Calu3 (cell line): ENCODE results near the gene ANKRD61. TPM values are rescaled to one million over a fixed set of nuclear protein-coding genes. Genes with fewer than 3 reads are reported as not detected.
"Not testable (repeated sequence)": the region's sequence is repeated elsewhere in the genome, so short reads cannot be mapped to it uniquely, and the experiment has no call there.

Experiments
- Bru-seq: library from RNA; stranded (reverse); fragments of 400-500 nt; gene quantifications from one replicate; lab custom pipeline; 2021; lab: Mats Ljungman, UMichigan
- BruChase-seq, 2 experiments: library from RNA; stranded (reverse); fragments of 400-500 nt; gene quantifications; one replicate each; lab custom pipeline; 2021; lab: Mats Ljungman, UMichigan
- BruUV-seq: library from RNA; stranded (reverse); fragments of 400-500 nt; replicated peaks from 2 replicates; lab custom pipeline; 2021; lab: Mats Ljungman, UMichigan
- CTCF ChIA-PET: fragments of 300-600 bp; sonication (Branson Sonifier 250); formaldehyde crosslinking; loops from one replicate; lab custom pipeline; 2022; ENCODE audit warnings: antibody characterized with exemption; lab: Charles Lee
- DNase-seq: peaks from one replicate; pipeline ENCODE4 v3.0.0; 2022
- H3K27ac Mint-ChIP-seq: one replicate; pipeline ENCODE4 v1.8.0; 2022; ENCODE audit warnings: mixed read lengths; ENCODE audit not compliant: unreplicated experiment
- H3K27me3 Mint-ChIP-seq: one replicate; pipeline ENCODE4 v1.8.0; 2022; ENCODE audit warnings: mixed read lengths; ENCODE audit not compliant: unreplicated experiment
- H3K36me3 Mint-ChIP-seq: one replicate; pipeline ENCODE4 v1.8.0; 2022; ENCODE audit warnings: mild to moderate bottlenecking, moderate library complexity, mixed read lengths; ENCODE audit not compliant: insufficient read depth, unreplicated experiment
- H3K4me1 Mint-ChIP-seq: one replicate; pipeline ENCODE4 v1.8.0; 2022; ENCODE audit warnings: mild to moderate bottlenecking, low read depth, mixed read lengths; ENCODE audit not compliant: unreplicated experiment
- H3K4me3 Mint-ChIP-seq: one replicate; pipeline ENCODE4 v1.8.0; 2022; ENCODE audit warnings: mild to moderate bottlenecking, low read depth, moderate library complexity, mixed read lengths; ENCODE audit not compliant: unreplicated experiment
- H3K9me3 Mint-ChIP-seq: one replicate; pipeline ENCODE4 v1.8.0; 2022; ENCODE audit warnings: low read depth, mixed read lengths; ENCODE audit not compliant: unreplicated experiment
- CTCF ChIP-seq: fragments of 200-600 bp; IDR thresholded peaks from one replicate; pipeline ENCODE4 v1.8.0; 2022; ENCODE audit warnings: antibody characterized with exemption; ENCODE audit not compliant: unreplicated experiment
- intact Hi-C: fragments of 100-400 bp; cut with micrococcal nuclease; formaldehyde crosslinking; loops from one replicate; pipeline ENCODE4 v1.10.0; 2022; ENCODE audit not compliant: unreplicated experiment
- long read RNA-seq: library from polyadenylated mRNA; stranded (forward); transcript quantifications from one replicate; pipeline ENCODE4 v2.0.0, GENCODE V29; 2022
- total RNA-seq: library from RNA; stranded (reverse); gene quantifications from 2 replicates; pipeline ENCODE4 v1.2.3, GENCODE V29; 2022

Gene ANKRD61
- 0.47 and 0.59 TPM in 2 replicates for total RNA-seq
- Bru-seq, nascent RNA: percentile 39 among the genes with signal in this experiment
- BruChase-seq, experiment 1, labeled RNA remaining after a 6-hour chase: percentile 28 among the genes with signal in this experiment
- percentile 28 among the genes with signal in this experiment for BruChase-seq, experiment 2, labeled RNA remaining after a 2-hour chase
- long read RNA-seq, partial matches to known transcripts: 0 of 1 reads
- long read RNA-seq, other reads (novel, unspliced or antisense): 1 of 1 reads

- BruUV-seq: no TSS peak
These were observed at the start of gene ANKRD61 for GRCh38 chr7:6030988-6031387. Gene ANKRD61 (plus strand): TSS chr7:6031376. CDS start chr7:6031376, 0 bp downstream.

GRCh38 chr7:5987061-5987460 is 44.1 kb upstream of the ANKRD61 start:
- not testable (repeated sequence) for DNase-seq, BruUV-seq

More at GRCh38 chr7:6030988-6031387, at the start of gene ANKRD61:
- CTCF ChIA-PET: no interaction called here
- TF ChIP-seq CTCF: no peak
- H3K9me3 Mint-ChIP-seq: no peaks in the 10 kb centered on the region
- H3K27ac Mint-ChIP-seq: peak within 1 kb of the TSS; percentile 63
- H3K4me3 Mint-ChIP-seq: no peak within 1 kb of the TSS
- no peaks in the 10 kb centered on the region for H3K27me3 Mint-ChIP-seq
- intact Hi-C loops: no loop called here
- H3K36me3 Mint-ChIP-seq: peaks cover 88% of the 10 kb centered on the region
- peaks cover 6% of the 10 kb centered on the region for H3K4me1 Mint-ChIP-seq
- DNase-seq: no peak

GRCh38 chr7:5997210-5997808 is 33.9 kb upstream of the ANKRD61 start:
- peaks cover 15% of the 10 kb centered on the region for H3K4me1 Mint-ChIP-seq
- H3K36me3 Mint-ChIP-seq: peaks cover 76% of the 10 kb centered on the region
- BruUV-seq: no TSS peak
- H3K27ac Mint-ChIP-seq: no peak overlapping the region
- CTCF ChIA-PET: interaction anchor here (0.6 to 1.8 kb wide), 9 partner anchors 10 to 577 kb away, joined by 3 to 22 read pairs (median 4); partner anchors contain the start of genes AIMP2 and PMS2
- no peaks in the 10 kb centered on the region for H3K27me3 Mint-ChIP-seq
- H3K4me3 Mint-ChIP-seq: no peak overlapping the region
- intact Hi-C loops: loop anchor here (1.0 to 5.0 kb wide), 3 partner anchors 109 to 440 kb away; no protein-coding TSS in a partner anchor
- peak; percentile 67 for DNase-seq
- no peaks in the 10 kb centered on the region for H3K9me3 Mint-ChIP-seq
- TF ChIP-seq CTCF: peak; percentile 36

More at GRCh38 chr7:5987061-5987460, 44.1 kb upstream of the ANKRD61 start:
- H3K4me3 Mint-ChIP-seq, H3K27ac Mint-ChIP-seq, CTCF ChIA-PET, H3K9me3 Mint-ChIP-seq, intact Hi-C loops, H3K4me1 Mint-ChIP-seq, H3K27me3 Mint-ChIP-seq: not testable (repeated sequence)
- H3K36me3 Mint-ChIP-seq: peaks cover 62% of the 10 kb centered on the region

GRCh38 chr7:6007386-6007785 is 23.8 kb upstream of the ANKRD61 start:
- H3K27ac Mint-ChIP-seq: peak overlapping the region; percentile 74
- CTCF ChIA-PET: interaction anchor here (0.7 to 4.9 kb wide), 2 partner anchors 10 to 151 kb away, joined by 4 to 22 read pairs; no protein-coding TSS in a partner anchor
- no TSS peak for BruUV-seq
- H3K27me3 Mint-ChIP-seq: no peaks in the 10 kb centered on the region
- no peak for TF ChIP-seq CTCF
- H3K4me1 Mint-ChIP-seq: peaks cover 44% of the 10 kb centered on the region
- no peak for DNase-seq
- intact Hi-C loops: no loop called here
- H3K36me3 Mint-ChIP-seq: peaks cover 65% of the 10 kb centered on the region
- peak overlapping the region; percentile 90 for H3K4me3 Mint-ChIP-seq
- H3K9me3 Mint-ChIP-seq: no peaks in the 10 kb centered on the region

GRCh38 chr7:6007835-6008590 is 23.2 kb upstream of the ANKRD61 start:
- peak overlapping the region; percentile 74 for H3K27ac Mint-ChIP-seq
- H3K4me3 Mint-ChIP-seq: peak overlapping the region; percentile 90
- CTCF ChIA-PET: interaction anchor here (0.7 to 4.9 kb wide), 4 partner anchors 10 to 300 kb away, joined by 3 to 22 read pairs (median 4); no protein-coding TSS in a partner anchor
- H3K36me3 Mint-ChIP-seq: peaks cover 66% of the 10 kb centered on the region
- intact Hi-C loops, DNase-seq, H3K27me3 Mint-ChIP-seq, H3K9me3 Mint-ChIP-seq, BruUV-seq: not testable (repeated sequence)
- H3K4me1 Mint-ChIP-seq: peaks cover 51% of the 10 kb centered on the region
